Peyer's patch (tissue), 4 donors: ENCODE measurements around the gene XPO4. TPM values are rescaled to one million over a fixed set of nuclear protein-coding genes. Genes with fewer than 3 reads are reported as not detected.

Experiments used
- DNase-seq, 3 donors: peaks; one replicate each; pipeline ENCODE4 v3.0.0-alpha.2; 2017 to 2019
- H3K27ac ChIP-seq, 4 donors: fragments of 200-600 bp; sonication (generic); one replicate each; pipeline ENCODE4 v1.5.1; 2016 to 2019
- H3K27me3 ChIP-seq, 2 donors: fragments of 200-600 bp; sonication (generic); one replicate each; pipeline ENCODE4 v1.5.1; 2019
- H3K36me3 ChIP-seq, 3 donors: fragments of 200-600 bp; sonication (generic); one replicate each; pipeline ENCODE4 v1.5.1; 2016 to 2019
- H3K4me1 ChIP-seq, 4 donors: fragments of 200-600 bp; sonication (generic); one replicate each; pipeline ENCODE4 v1.5.1; 2016 to 2019
- H3K4me3 ChIP-seq, 4 donors: fragments of 200-600 bp; sonication (generic); 1 replicate in 3 of 4; 2 replicates in 1 of 4; pipeline ENCODE4 v1.5.1; 2016 to 2019; ENCODE audit warnings: mild to moderate bottlenecking in 1 of 4
- H3K9me3 ChIP-seq, 4 donors: fragments of 200-600 bp; sonication (generic); one replicate each; pipeline ENCODE4 v1.5.1; 2016 to 2019; ENCODE audit warnings: mild to moderate bottlenecking in 1 of 4
- POLR2A ChIP-seq, 2 donors: fragments of 450-650 bp; IDR thresholded peaks; one replicate each; pipeline ENCODE4 v1.5.1; 2017; ENCODE audit warnings: antibody characterized with exemption in 2 of 2, mild to moderate bottlenecking in 2 of 2, moderate library complexity in 2 of 2
- total RNA-seq, 4 donors: library from RNA; depleted of rRNA; stranded (reverse); fragments of >200 nt; gene quantifications; one replicate each; pipeline ENCODE4 v1.1.0, GENCODE V29; 2016
- TF ChIP-seq, protein P1 (sequence below), 6 experiments: fragments of 450-650 bp in 4 of 6; fragments of 200-600 bp in 2 of 6; sonication (generic) in 1 of 6; IDR thresholded peaks; one replicate each; pipeline ENCODE4 v1.5.1; 2017 to 2019; ENCODE audit warnings: antibody characterized with exemption in 6 of 6, mild to moderate bottlenecking in 3 of 6, moderate library complexity in 1 of 6

XPO4 gene
- total RNA-seq, 4 donors from 2014 or later, result 9.5 to 26.4 (median 15.7) TPM

DNA sequence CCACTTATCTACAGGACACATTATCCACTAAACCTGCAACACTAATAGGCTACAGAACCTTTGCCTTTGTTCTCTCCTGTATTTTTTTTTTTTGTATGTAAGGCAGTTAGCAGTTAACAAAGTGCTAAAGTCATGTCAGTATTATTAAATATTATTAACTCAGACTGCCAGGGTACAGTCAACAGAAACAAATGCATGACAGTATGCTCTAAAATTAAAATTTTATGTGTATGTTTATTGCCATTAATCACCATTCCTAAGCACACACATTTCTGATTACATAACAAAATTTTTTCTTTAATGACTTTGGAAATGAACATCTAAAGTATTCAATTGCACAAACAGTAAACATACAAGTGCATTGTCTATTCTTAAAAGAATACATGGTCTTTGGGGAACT, 41.7 kb downstream of the XPO4 start:
- TF ChIP-seq, protein P1, sequence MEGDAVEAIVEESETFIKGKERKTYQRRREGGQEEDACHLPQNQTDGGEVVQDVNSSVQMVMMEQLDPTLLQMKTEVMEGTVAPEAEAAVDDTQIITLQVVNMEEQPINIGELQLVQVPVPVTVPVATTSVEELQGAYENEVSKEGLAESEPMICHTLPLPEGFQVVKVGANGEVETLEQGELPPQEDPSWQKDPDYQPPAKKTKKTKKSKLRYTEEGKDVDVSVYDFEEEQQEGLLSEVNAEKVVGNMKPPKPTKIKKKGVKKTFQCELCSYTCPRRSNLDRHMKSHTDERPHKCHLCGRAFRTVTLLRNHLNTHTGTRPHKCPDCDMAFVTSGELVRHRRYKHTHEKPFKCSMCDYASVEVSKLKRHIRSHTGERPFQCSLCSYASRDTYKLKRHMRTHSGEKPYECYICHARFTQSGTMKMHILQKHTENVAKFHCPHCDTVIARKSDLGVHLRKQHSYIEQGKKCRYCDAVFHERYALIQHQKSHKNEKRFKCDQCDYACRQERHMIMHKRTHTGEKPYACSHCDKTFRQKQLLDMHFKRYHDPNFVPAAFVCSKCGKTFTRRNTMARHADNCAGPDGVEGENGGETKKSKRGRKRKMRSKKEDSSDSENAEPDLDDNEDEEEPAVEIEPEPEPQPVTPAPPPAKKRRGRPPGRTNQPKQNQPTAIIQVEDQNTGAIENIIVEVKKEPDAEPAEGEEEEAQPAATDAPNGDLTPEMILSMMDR (IDR thresholded peaks at IDR 0.05), result no peak
- no peak for TF ChIP-seq POLR2A (IDR thresholded peaks at IDR 0.05)
- Histone ChIP-seq H3K9me3 (no peaks in the 10 kb centered on the region), H3K4me1 (no peaks in the 10 kb centered on the region), H3K27me3 (no peaks in the 10 kb centered on the region), H3K4me3 (no peak overlapping the region), H3K27ac (no peak overlapping the region), H3K36me3 (no peaks in the 10 kb centered on the region)
- DNase-seq, result no peak

DNA sequence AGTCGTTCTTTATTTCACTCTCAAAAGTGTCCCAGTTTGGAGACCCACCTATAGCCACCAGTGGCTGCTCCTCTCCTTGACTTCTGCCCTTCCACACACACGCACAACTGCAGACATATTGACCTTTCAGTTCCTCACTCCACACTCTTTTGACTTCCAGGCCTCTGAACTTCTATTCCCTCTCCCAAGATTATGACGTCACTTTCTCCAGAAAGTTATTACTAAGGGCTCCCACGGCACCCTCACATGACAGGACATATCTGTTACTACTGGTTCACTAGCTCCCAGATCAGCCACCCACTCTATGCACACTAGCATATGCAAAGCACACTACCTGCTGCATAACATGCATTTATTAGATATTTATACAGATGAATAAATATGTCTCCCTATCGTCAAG, 45.9 kb downstream of the XPO4 start:
- TF ChIP-seq POLR2A (IDR thresholded peaks at IDR 0.05), result no peak
- Histone ChIP-seq H3K27me3 (no peaks in the 10 kb centered on the region), H3K4me3 (no peak overlapping the region), H3K27ac (no peak overlapping the region), H3K9me3 (no peaks in the 10 kb centered on the region), H3K4me1 (no peaks in the 10 kb centered on the region), H3K36me3 (no peaks in the 10 kb centered on the region)
- DNase-seq, result no peak

DNA sequence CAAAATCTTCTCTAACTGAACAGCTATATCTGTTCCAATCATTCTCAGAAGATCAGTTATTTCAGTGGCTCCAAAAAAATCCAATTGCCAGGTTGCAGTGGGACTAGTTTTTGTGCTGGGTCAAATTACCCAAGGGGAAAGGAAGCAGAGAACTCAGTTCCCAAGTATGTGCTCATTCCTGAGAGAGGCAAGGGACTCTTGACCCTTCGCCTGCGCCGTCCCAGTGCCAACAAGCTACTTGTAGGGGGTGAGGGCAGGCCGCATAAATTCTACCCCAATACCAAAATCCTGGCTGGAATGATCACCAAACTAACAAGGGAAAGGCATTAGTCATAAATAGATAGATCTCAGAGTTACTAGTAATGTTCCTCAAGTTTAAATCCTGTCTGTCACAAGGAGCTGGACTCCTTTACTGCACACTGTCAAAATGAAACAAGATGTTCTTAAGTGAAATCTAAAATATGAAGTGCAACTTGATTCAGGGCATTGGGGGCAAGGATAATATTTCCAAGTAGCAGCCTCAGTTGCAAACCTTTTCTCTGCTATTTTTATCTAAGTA, 50.6 kb downstream of the XPO4 start:
- no peaks in the 10 kb centered on the region for H3K36me3 ChIP-seq
- H3K27me3 ChIP-seq, result no peaks in the 10 kb centered on the region
- no peak for DNase-seq
- H3K9me3 ChIP-seq, result no peaks in the 10 kb centered on the region
- TF ChIP-seq, protein P1 (IDR thresholded peaks at IDR 0.05), result no peak
- no peak for TF ChIP-seq POLR2A (IDR thresholded peaks at IDR 0.05)
- H3K27ac ChIP-seq, result no peak overlapping the region
- no peak overlapping the region for H3K4me3 ChIP-seq
- peaks cover 0 to 5% (median 0%) of the 10 kb centered on the region in 4 donors for H3K4me1 ChIP-seq

DNA sequence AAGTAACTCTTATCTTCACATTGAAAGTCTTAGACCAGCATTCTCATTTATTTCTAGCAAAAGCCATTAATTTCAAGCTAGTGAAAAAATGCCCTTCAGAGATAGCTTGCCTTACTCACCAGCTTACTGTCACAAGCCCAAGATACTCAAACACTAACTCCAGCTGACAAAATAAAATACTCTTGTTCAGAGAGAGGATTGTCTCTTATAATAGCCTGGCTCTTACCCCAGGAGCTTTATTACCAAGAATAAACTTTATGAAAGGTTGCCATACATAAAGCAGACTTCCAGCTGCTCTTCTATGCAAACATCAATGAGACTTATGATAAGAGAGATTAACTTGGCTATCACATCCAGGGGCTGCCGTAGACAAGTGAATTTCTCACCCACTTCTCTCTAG, 53.6 kb downstream of the XPO4 start:
- Histone ChIP-seq H3K27me3 (no peaks in the 10 kb centered on the region), H3K36me3 (no peaks in the 10 kb centered on the region), H3K9me3 (no peaks in the 10 kb centered on the region), H3K4me1 (peaks cover 0 to 5% (median 0%) of the 10 kb centered on the region in 4 donors), H3K4me3 (no peak overlapping the region), H3K27ac (no peak overlapping the region)
- TF ChIP-seq, protein P1 (IDR thresholded peaks at IDR 0.05), result no peak
- no peak for TF ChIP-seq POLR2A (IDR thresholded peaks at IDR 0.05)
- DNase-seq, result no peak

DNA sequence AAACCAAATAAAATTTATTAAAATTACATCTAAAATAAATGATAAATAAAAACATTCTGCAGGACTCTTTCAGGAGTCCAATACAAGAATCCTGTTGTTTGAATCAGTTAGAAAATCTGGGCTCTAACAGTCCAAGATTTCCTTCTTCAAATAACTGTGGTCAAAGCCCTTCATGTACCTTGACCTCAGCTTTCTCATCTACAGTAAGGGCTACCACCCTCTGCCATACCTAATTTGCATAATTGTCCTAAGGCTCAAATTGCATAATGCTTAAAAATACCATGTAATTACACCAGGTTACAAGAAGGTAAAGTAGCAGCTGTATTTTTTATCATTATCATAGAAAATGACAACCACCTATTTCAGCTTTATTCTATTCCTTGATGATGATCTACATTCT, 54.3 kb downstream of the XPO4 start:
- Histone ChIP-seq H3K36me3 (no peaks in the 10 kb centered on the region), H3K4me1 (peaks cover 0 to 5% (median 0%) of the 10 kb centered on the region in 4 donors), H3K27me3 (no peaks in the 10 kb centered on the region), H3K4me3 (no peak overlapping the region), H3K9me3 (no peaks in the 10 kb centered on the region), H3K27ac (no peak overlapping the region)
- DNase-seq, result no peak
- TF ChIP-seq, protein P1 (IDR thresholded peaks at IDR 0.05), result no peak
- no peak for TF ChIP-seq POLR2A (IDR thresholded peaks at IDR 0.05)

DNA sequence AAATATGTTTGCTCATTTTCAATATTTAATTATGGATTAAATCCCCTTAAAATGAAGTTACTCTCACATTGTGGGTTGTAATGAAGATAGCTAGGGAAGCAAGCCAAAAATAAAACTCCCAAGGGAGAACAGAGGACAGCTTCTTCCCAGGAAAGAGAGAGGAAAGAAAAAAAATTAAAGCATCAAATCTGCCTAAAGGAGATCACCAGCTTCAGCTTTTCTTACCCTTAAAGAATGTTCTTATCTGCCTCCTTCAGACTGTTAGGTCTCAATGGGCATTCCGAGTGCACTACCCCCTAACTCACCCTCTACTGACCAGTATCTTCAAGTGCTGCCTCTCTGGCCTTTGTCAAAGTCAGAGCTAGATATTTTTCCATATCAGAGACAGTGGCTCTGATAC, 55.2 kb downstream of the XPO4 start:
- no peaks in the 10 kb centered on the region for H3K27me3 ChIP-seq
- H3K36me3 ChIP-seq, result no peaks in the 10 kb centered on the region
- DNase-seq, result no peak
- H3K4me3 ChIP-seq, result no peak overlapping the region
- no peak overlapping the region for H3K27ac ChIP-seq
- peaks cover 0 to 5% (median 0%) of the 10 kb centered on the region in 4 donors for H3K4me1 ChIP-seq
- TF ChIP-seq, protein P1 (IDR thresholded peaks at IDR 0.05), result no peak
- TF ChIP-seq POLR2A (IDR thresholded peaks at IDR 0.05), result no peak
- no peaks in the 10 kb centered on the region for H3K9me3 ChIP-seq
